Uterus (tissue), 2 donors: ENCODE results near the gene CHMP6.

Source experiments
- CTCF ChIP-seq, 4 experiments: fragments of 200-600 bp in 2 of 4; fragments of 450-650 bp in 2 of 4; sonication (generic) in 2 of 4; IDR thresholded peaks; one replicate each; pipeline ENCODE4 v1.5.1; 2016 to 2019; ENCODE audit warnings: antibody characterized with exemption in 4 of 4, mild to moderate bottlenecking in 2 of 4, moderate library complexity in 1 of 4
- POLR2A ChIP-seq, 2 donors: fragments of 450-650 bp; IDR thresholded peaks; one replicate each; pipeline ENCODE4 v1.6.1; 2016; ENCODE audit warnings: antibody characterized with exemption in 2 of 2, mild to moderate bottlenecking in 1 of 2, moderate library complexity in 1 of 2

- TF ChIP-seq CTCF (IDR thresholded peaks at IDR 0.05), result no peak
- no peak for TF ChIP-seq POLR2A (IDR thresholded peaks at IDR 0.05)
Measured at GRCh38 chr17:80964544-80964856, 27.1 kb upstream of the CHMP6 start.
